WTC11 (cell line): ENCODE measurements around the gene BLM. TPM values are rescaled to one million over a fixed set of nuclear protein-coding genes. Genes with fewer than 3 reads are reported as not detected.

Source experiments
- ATAC-seq: fragments of 200-7000 bp; cut with Tn5 transposase; 2 replicates; pipeline ENCODE4 v1.10.0; 2021; ENCODE audit warnings: mild to moderate bottlenecking, moderate library complexity
- CTCF ChIA-PET: fragments of 300-600 bp; sonication (Branson Sonifier 250); formaldehyde crosslinking; loops from one replicate; lab custom pipeline; 2021; ENCODE audit warnings: antibody characterized with exemption; lab: Charles Lee
- POLR2A ChIA-PET: fragments of 350-600 bp; sonication (Branson Sonifier 250); formaldehyde crosslinking; loops from one replicate; lab custom pipeline; 2021; ENCODE audit warnings: antibody characterized with exemption; lab: Charles Lee
- DNase-seq: peaks from one replicate; pipeline ENCODE4 v3.0.0; 2021; ENCODE audit warnings: low spot score
- H3K27ac Mint-ChIP-seq: 2 replicates; pipeline ENCODE4 v1.8.0; 2021; ENCODE audit warnings: mixed read lengths
- H3K27me3 Mint-ChIP-seq: 2 replicates; pipeline ENCODE4 v1.8.0; 2021; ENCODE audit warnings: low read depth, mild to moderate bottlenecking, moderate library complexity, mixed read lengths
- H3K36me3 Mint-ChIP-seq: 2 replicates; pipeline ENCODE4 v1.8.0; 2021; ENCODE audit warnings: mixed read lengths
- H3K4me1 Mint-ChIP-seq: 2 replicates; pipeline ENCODE4 v1.8.0; 2022; ENCODE audit warnings: mixed read lengths
- H3K4me3 Mint-ChIP-seq: 2 replicates; pipeline ENCODE4 v1.8.0; 2021; ENCODE audit warnings: mild to moderate bottlenecking, moderate library complexity, mixed read lengths
- H3K9me3 Mint-ChIP-seq: 2 replicates; pipeline ENCODE4 v1.8.0; 2021; ENCODE audit warnings: mixed read lengths
- AFF4 ChIP-seq: sonication (generic); formaldehyde crosslinking; IDR thresholded peaks from 2 replicates; pipeline ENCODE4 v1.8.1; 2023; ENCODE audit warnings: mild to moderate bottlenecking, missing genetic modification reagents, borderline replicate concordance
- AR ChIP-seq: fragments of 250-450 bp; sonication (Bioruptor Pico); IDR thresholded peaks from 2 replicates; pipeline ENCODE4 v1.9.0; 2021; ENCODE audit warnings: mild to moderate bottlenecking
- ATF6 ChIP-seq: sonication (generic); formaldehyde crosslinking; IDR thresholded peaks from 2 replicates; pipeline ENCODE4 v1.8.1; 2023; ENCODE audit warnings: mild to moderate bottlenecking, missing genetic modification reagents
- ESRRA ChIP-seq: sonication (generic); formaldehyde crosslinking; IDR thresholded peaks from 2 replicates; pipeline ENCODE4 v1.8.1; 2022; ENCODE audit warnings: mild to moderate bottlenecking, missing genetic modification reagents, borderline replicate concordance
- FOXK1 ChIP-seq: sonication (generic); formaldehyde crosslinking; IDR thresholded peaks from 2 replicates; pipeline ENCODE4 v1.8.0; 2022; ENCODE audit warnings: mild to moderate bottlenecking, moderate library complexity, missing genetic modification reagents
- FOXP1 ChIP-seq: sonication (generic); formaldehyde crosslinking; IDR thresholded peaks from 2 replicates; pipeline ENCODE4 v1.8.0; 2022; ENCODE audit warnings: missing genetic modification reagents, mild to moderate bottlenecking, moderate library complexity, borderline replicate concordance
- GTF2I ChIP-seq: fragments of 250-450 bp; sonication (Bioruptor Pico); conservative IDR thresholded peaks from 2 replicates; pipeline ENCODE4 v1.4.0; 2021; ENCODE audit warnings: mild to moderate bottlenecking
- MLX ChIP-seq: sonication (generic); formaldehyde crosslinking; IDR thresholded peaks from 2 replicates; pipeline ENCODE4 v1.8.1; 2023; ENCODE audit warnings: mild to moderate bottlenecking, missing genetic modification reagents, moderate library complexity
- SP1 ChIP-seq: sonication (generic); formaldehyde crosslinking; conservative IDR thresholded peaks from 2 replicates; pipeline ENCODE4 v1.8.1; 2022; ENCODE audit warnings: missing genetic modification reagents
- TCF7 ChIP-seq: sonication (generic); formaldehyde crosslinking; IDR thresholded peaks from 2 replicates; pipeline ENCODE4 v1.8.0; 2022; ENCODE audit warnings: mild to moderate bottlenecking, low read depth, missing genetic modification reagents, moderate library complexity
- ZNF121 ChIP-seq: sonication (generic); formaldehyde crosslinking; IDR thresholded peaks from 2 replicates; pipeline ENCODE4 v1.8.0; 2023; ENCODE audit warnings: missing genetic modification reagents
- ZNF317 ChIP-seq: sonication (generic); formaldehyde crosslinking; IDR thresholded peaks from 2 replicates; pipeline ENCODE4 v1.8.1; 2023; ENCODE audit warnings: low read depth, mild to moderate bottlenecking, moderate library complexity, missing genetic modification reagents, borderline replicate concordance
- ZNF423 ChIP-seq: fragments of 250-450 bp; sonication (Bioruptor Pico); IDR thresholded peaks from 2 replicates; pipeline ENCODE4 v2.1.2; 2022; ENCODE audit warnings: mild to moderate bottlenecking, moderate library complexity
- ZNF512 ChIP-seq: sonication (generic); formaldehyde crosslinking; IDR thresholded peaks from 2 replicates; pipeline ENCODE4 v1.8.1; 2022; ENCODE audit warnings: missing genetic modification reagents, borderline replicate concordance
- total RNA-seq: library from RNA; stranded (reverse); gene quantifications from 3 replicates; pipeline ENCODE4 v1.2.3, GENCODE V29; 2021
- TF ChIP-seq, protein P1 (sequence below): sonication (generic); formaldehyde crosslinking; IDR thresholded peaks from 2 replicates; pipeline ENCODE4 v1.8.0; 2022; ENCODE audit warnings: mild to moderate bottlenecking, missing genetic modification reagents

The BLM gene
- total RNA-seq, 1 experiment from 2014 or later, result 40.5 TPM

GRCh38 chr15:90839187-90840071, 122.3 kb downstream of the BLM start:
- CTCF ChIA-PET, result interaction anchor here (0.5 to 3.3 kb wide), 18 partner anchors 13 to 194 kb away, joined by 3 to 29 read pairs (median 5); partner anchors contain the start of genes BLM, FURIN, HDDC3 and UNC45A
- H3K9me3 Mint-ChIP-seq, result no peaks in the 10 kb centered on the region
- TF ChIP-seq ZNF512 (CRISPR knock-in tag) (no peak), ZNF423 (CRISPR knock-in tag) (peak; percentile 97), FOXP1 (peak; percentile 49; the same call in 1 of the 2 replicates), SP1 (peak; percentile 56; the same call in 1 of the 2 replicates), ZNF317 (no peak)
- TF ChIP-seq, all 79 proteins: peak for 3
- peaks cover 53% of the 10 kb centered on the region for H3K4me1 Mint-ChIP-seq
- no peaks in the 10 kb centered on the region for H3K36me3 Mint-ChIP-seq
- no peaks in the 10 kb centered on the region for H3K27me3 Mint-ChIP-seq
- H3K4me3 Mint-ChIP-seq, result peak overlapping the region; percentile 22
- peak overlapping the region; percentile 93 for H3K27ac Mint-ChIP-seq
- DNase-seq (peak; percentile 72), ATAC-seq (peak; percentile 93)
- POLR2A ChIA-PET, result interaction anchor here (0.5 to 3.1 kb wide), 6 partner anchors 21 to 684 kb away, joined by 3 to 22 read pairs (median 4); partner anchors contain the start of genes BLM and FURIN

DNA sequence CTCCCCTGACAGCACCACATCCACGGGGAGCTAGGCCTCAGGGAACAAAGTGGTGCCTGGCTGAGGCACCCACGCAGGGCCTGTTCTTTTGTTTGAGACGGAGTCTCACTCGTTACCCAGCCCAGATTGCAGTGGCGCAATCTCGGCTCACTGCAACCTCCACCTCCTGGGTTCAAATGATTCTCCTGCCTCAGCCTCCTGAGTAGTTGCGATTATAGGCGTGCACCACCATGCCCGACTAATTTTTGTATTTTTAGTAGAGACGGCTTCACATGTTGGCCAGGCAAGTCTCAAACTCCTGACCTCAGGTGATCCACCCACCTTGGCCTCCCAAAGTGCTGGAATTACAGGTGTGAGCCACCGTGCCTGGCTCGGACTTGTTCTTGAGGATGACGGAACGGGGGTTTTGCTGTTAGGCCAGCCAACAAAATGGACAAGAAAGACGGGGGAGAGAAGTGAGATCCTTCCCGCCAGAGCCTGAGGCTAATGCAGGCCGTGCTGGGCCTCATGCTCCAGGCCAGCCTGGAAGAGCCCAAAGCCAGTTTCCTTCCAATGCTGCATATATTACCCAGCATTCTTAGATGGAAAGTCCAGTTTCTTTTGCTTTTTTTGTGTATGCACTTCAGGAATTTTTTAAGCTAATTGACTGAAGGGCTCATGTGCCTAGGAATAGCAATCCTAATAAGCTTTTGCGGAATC, 123.2 kb downstream of the BLM start:
- no peaks in the 10 kb centered on the region for H3K36me3 Mint-ChIP-seq
- DNase-seq (no peak), ATAC-seq (no peak)
- H3K27ac Mint-ChIP-seq, result peak overlapping the region; percentile 93
- H3K4me1 Mint-ChIP-seq, result peaks cover 49% of the 10 kb centered on the region
- H3K4me3 Mint-ChIP-seq, result peak overlapping the region; percentile 22
- no peaks in the 10 kb centered on the region for H3K9me3 Mint-ChIP-seq
- CTCF ChIA-PET, result interaction anchor here (1.0 to 3.3 kb wide), 8 partner anchors 14 to 193 kb away, joined by 3 to 29 read pairs (median 8); partner anchors contain the start of gene HDDC3
- POLR2A ChIA-PET, result interaction anchor here (0.6 to 3.1 kb wide), 3 partner anchors 16 to 30 kb away, joined by 3 to 22 read pairs (median 4); partner anchors contain the start of gene FURIN
- no peaks in the 10 kb centered on the region for H3K27me3 Mint-ChIP-seq
- TF ChIP-seq, protein P1, sequence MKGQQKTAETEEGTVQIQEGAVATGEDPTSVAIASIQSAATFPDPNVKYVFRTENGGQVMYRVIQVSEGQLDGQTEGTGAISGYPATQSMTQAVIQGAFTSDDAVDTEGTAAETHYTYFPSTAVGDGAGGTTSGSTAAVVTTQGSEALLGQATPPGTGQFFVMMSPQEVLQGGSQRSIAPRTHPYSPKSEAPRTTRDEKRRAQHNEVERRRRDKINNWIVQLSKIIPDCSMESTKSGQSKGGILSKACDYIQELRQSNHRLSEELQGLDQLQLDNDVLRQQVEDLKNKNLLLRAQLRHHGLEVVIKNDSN (CRISPR knock-in tag), result no peak
- TF ChIP-seq ZNF121 (CRISPR knock-in tag) (0 out of 2 replicates have a peak, but pooled peaks have one; percentile 30), ESRRA (CRISPR knock-in tag) (no peak), GTF2I (0 out of 2 replicates have a peak, but pooled peaks have one; percentile 54)

GRCh38 chr15:90840954-90841353, 123.8 kb downstream of the BLM start:
- ChIA-PET CTCF (interaction anchor here (2.1 to 3.3 kb wide), 3 partner anchors 23 to 91 kb away, joined by 7 to 26 read pairs (median 12); partner anchors contain the start of gene HDDC3), POLR2A (interaction anchor here (0.6 to 3.1 kb wide), 2 partner anchors 15 to 29 kb away, joined by 4 to 22 read pairs; partner anchors contain the start of gene FURIN)
- Mint-ChIP-seq H3K36me3 (no peaks in the 10 kb centered on the region), H3K4me1 (peaks cover 49% of the 10 kb centered on the region), H3K9me3 (no peaks in the 10 kb centered on the region), H3K27me3 (no peaks in the 10 kb centered on the region), H3K27ac (peak overlapping the region; percentile 68), H3K4me3 (no peak overlapping the region)
- no peak for ATAC-seq
- DNase-seq, result no peak
- TF ChIP-seq AFF4 (CRISPR knock-in tag), result no peak
- TF ChIP-seq ATF6 (CRISPR knock-in tag), result no peak
- TF ChIP-seq MLX (CRISPR knock-in tag), result no peak
- TF ChIP-seq AR (CRISPR knock-in tag), result no peak
- no peak for TF ChIP-seq FOXK1 (CRISPR knock-in tag)
- no peak for TF ChIP-seq TCF7 (CRISPR knock-in tag)
